ENCODE measurements around the gene TEX53. TPM values are rescaled to one million over a fixed set of nuclear protein-coding genes. Genes with fewer than 3 reads are reported as not detected.

TEX53 gene
- total and polyA plus RNA-seq, 4 donors: not detected

- peaks cover 0 to 30% (median 19%) of the 10 kb centered on the region in 4 donors for H3K36me3 ChIP-seq (ENCODE audit: control insufficient read depth in 4 of 4, insufficient read depth in 4 of 4, low read length in 4 of 4)
- peak overlapping the region in 1 of 2 donors; percentile 13 for H3K27ac ChIP-seq (ENCODE audit: low read depth in 1 of 2, low read length in 1 of 2)
- no peak overlapping the region for H3K9ac ChIP-seq (ENCODE audit: insufficient read depth in 1 of 2, low read length in 2 of 2)
- 74 to 88% methylated on average over 2 of the region's 2 CpGs for WGBS, 2 donors
- peaks cover 0 to 10% (median 0%) of the 10 kb centered on the region in 5 donors for H3K4me1 ChIP-seq (ENCODE audit: control insufficient read depth in 5 of 5, insufficient read depth in 5 of 5, low read length in 5 of 5)
- TF ChIP-seq CTCF (IDR thresholded peaks at IDR 0.05; ENCODE audit: control extremely low read depth, extremely low read depth): no peak
- no peak for DNase-seq
- H3K9me3 ChIP-seq (ENCODE audit: control insufficient read depth in 4 of 4, insufficient read depth in 3 of 4, low read length in 3 of 4): peaks cover 0 to 2% (median 0%) of the 10 kb centered on the region in 4 donors
- no peak overlapping the region for H3K4me3 ChIP-seq
- peak; percentile 42 for ATAC-seq (ENCODE audit: insufficient read depth, low FRiP score)
- H3K27me3 ChIP-seq (ENCODE audit: control insufficient read depth in 3 of 3, insufficient read depth in 3 of 3, low read length in 2 of 3): no peaks in the 10 kb centered on the region
Observed at GRCh38 chr9:114621975-114622609, 35.5 kb downstream of the TEX53 start.

- no peak overlapping the region for H3K27ac ChIP-seq (ENCODE audit: low read depth in 1 of 2, low read length in 1 of 2)
- peaks cover 0 to 2% (median 0%) of the 10 kb centered on the region in 4 donors for H3K9me3 ChIP-seq (ENCODE audit: control insufficient read depth in 4 of 4, insufficient read depth in 3 of 4, low read length in 3 of 4)
- WGBS, 2 donors: 87 to 89% methylated on average over 7 of the region's 7 CpGs
- no peak overlapping the region for H3K9ac ChIP-seq (ENCODE audit: insufficient read depth in 1 of 2, low read length in 2 of 2)
- DNase-seq (no peak), ATAC-seq (ENCODE audit: insufficient read depth, low FRiP score) (no peak)
- TF ChIP-seq CTCF (IDR thresholded peaks at IDR 0.05; ENCODE audit: control extremely low read depth, extremely low read depth): no peak
- no peaks in the 10 kb centered on the region for H3K27me3 ChIP-seq (ENCODE audit: control insufficient read depth in 3 of 3, insufficient read depth in 3 of 3, low read length in 2 of 3)
- peaks cover 0 to 10% (median 0%) of the 10 kb centered on the region in 5 donors for H3K4me1 ChIP-seq (ENCODE audit: control insufficient read depth in 5 of 5, insufficient read depth in 5 of 5, low read length in 5 of 5)
- no peak overlapping the region for H3K4me3 ChIP-seq
- peaks cover 0 to 25% (median 13%) of the 10 kb centered on the region in 4 donors for H3K36me3 ChIP-seq (ENCODE audit: control insufficient read depth in 4 of 4, insufficient read depth in 4 of 4, low read length in 4 of 4)
Observed at GRCh38 chr9:114621561-114621960, 36.0 kb downstream of the TEX53 start.

GRCh38 chr9:114619191-114619761, 38.3 kb downstream of the TEX53 start:
- DNase-seq (peak; percentile 56 to 73 (median 60)), ATAC-seq (ENCODE audit: insufficient read depth, low FRiP score) (peak; percentile 5)
- Histone ChIP-seq H3K36me3 (ENCODE audit: control insufficient read depth in 4 of 4, insufficient read depth in 4 of 4, low read length in 4 of 4) (peaks cover 0 to 22% (median 8%) of the 10 kb centered on the region in 4 donors), H3K27ac (ENCODE audit: low read depth in 1 of 2, low read length in 1 of 2) (peak overlapping the region in 1 of 2 donors; percentile 86), H3K27me3 (ENCODE audit: control insufficient read depth in 3 of 3, insufficient read depth in 3 of 3, low read length in 2 of 3) (no peaks in the 10 kb centered on the region), H3K4me3 (no peak overlapping the region), H3K4me1 (ENCODE audit: control insufficient read depth in 5 of 5, insufficient read depth in 5 of 5, low read length in 5 of 5) (peaks cover 0 to 10% (median 0%) of the 10 kb centered on the region in 5 donors), H3K9ac (ENCODE audit: insufficient read depth in 1 of 2, low read length in 2 of 2) (peak overlapping the region in 1 of 2 donors; percentile 24), H3K9me3 (ENCODE audit: control insufficient read depth in 4 of 4, insufficient read depth in 3 of 4, low read length in 3 of 4) (no peaks in the 10 kb centered on the region)
- WGBS, 2 donors: 18 to 24% methylated on average over 13 of the region's 13 CpGs
- TF ChIP-seq CTCF (IDR thresholded peaks at IDR 0.05; ENCODE audit: control extremely low read depth, extremely low read depth): no peak
